HG03460 (cell line): Measurements from ENCODE around the gene TMPRSS15.
"Not testable (repeated sequence)": the region's sequence is repeated elsewhere in the genome, so short reads cannot be mapped to it uniquely, and the experiment has no call there.

Source experiments
- ATAC-seq: cut with Tn5 transposase; IDR thresholded peaks from one replicate; pipeline ENCODE4 v1.9.1; 2021; ENCODE audit not compliant: unreplicated experiment

The TMPRSS15 gene

GRCh38 chr21:18403735-18404450 is at the start of gene TMPRSS15:
TSS of gene TMPRSS15 (minus strand) at chr21:18403785. CDS start at chr21:18403622, 163 bp downstream.
- ATAC-seq: no peak

- no peak for ATAC-seq
Measured at GRCh38 chr21:18451670-18452069, 48.1 kb upstream of the TMPRSS15 start.

- ATAC-seq: no peak
Measured at GRCh38 chr21:18449605-18450550, 46.3 kb upstream of the TMPRSS15 start.

GRCh38 chr21:18443701-18444100 is 40.1 kb upstream of the TMPRSS15 start:
- ATAC-seq: no peak

GRCh38 chr21:18443085-18443484 is 39.5 kb upstream of the TMPRSS15 start:
- ATAC-seq: no peak

- ATAC-seq: no peak
Measured at GRCh38 chr21:18430341-18430740, 26.8 kb upstream of the TMPRSS15 start.

- no peak for ATAC-seq
Measured at GRCh38 chr21:18424276-18424675, 20.7 kb upstream of the TMPRSS15 start.

GRCh38 chr21:18417141-18417790 is 13.7 kb upstream of the TMPRSS15 start:
- ATAC-seq: no peak

- no peak for ATAC-seq
Measured at GRCh38 chr21:18411565-18411964, 8.0 kb upstream of the TMPRSS15 start.

- ATAC-seq: no peak
Measured at GRCh38 chr21:18409579-18409978, 6.0 kb upstream of the TMPRSS15 start.

- no peak for ATAC-seq
Measured at GRCh38 chr21:18398843-18399242, 4.7 kb downstream of the TMPRSS15 start.

GRCh38 chr21:18387994-18388393 is 15.6 kb downstream of the TMPRSS15 start:
- no peak for ATAC-seq

GRCh38 chr21:18384771-18385170 is 18.8 kb downstream of the TMPRSS15 start:
- no peak for ATAC-seq

- not testable (repeated sequence) for ATAC-seq
Measured at GRCh38 chr21:18382934-18383619, 20.5 kb downstream of the TMPRSS15 start.

GRCh38 chr21:18382141-18382540 is 21.4 kb downstream of the TMPRSS15 start:
- no peak for ATAC-seq

GRCh38 chr21:18373606-18374005 is 30.0 kb downstream of the TMPRSS15 start:
- ATAC-seq: no peak

- ATAC-seq: no peak
Measured at GRCh38 chr21:18370301-18370700, 33.3 kb downstream of the TMPRSS15 start.

GRCh38 chr21:18369115-18369514 is 34.5 kb downstream of the TMPRSS15 start:
- ATAC-seq: no peak

- no peak for ATAC-seq
Measured at GRCh38 chr21:18368205-18368604, 35.4 kb downstream of the TMPRSS15 start.

- ATAC-seq: no peak
Measured at GRCh38 chr21:18356801-18357200, 46.8 kb downstream of the TMPRSS15 start.

- no peak for ATAC-seq
Measured at GRCh38 chr21:18354947-18355346, 48.6 kb downstream of the TMPRSS15 start.
